ENCODE measurements around the gene PPA2. TPM values are rescaled to one million over a fixed set of nuclear protein-coding genes. Genes with fewer than 3 reads are reported as not detected.

The PPA2 gene
- total and polyA plus RNA-seq, 10 of the 15 experiments (the other 5 are each of a cell fraction or from before 2014, with no cell fraction given): 93.8 to 293 (median 146) TPM

- ChIA-PET SMC1A (ENCODE audit: uncharacterized antibody, unreplicated experiment) (no interaction called here), RAD21 (ENCODE audit: unreplicated experiment) (no interaction called here), POLR2A (no interaction called here), CTCF (no interaction called here)
- TF ChIP-seq KLF5 (IDR thresholded peaks at IDR 0.05; ENCODE audit: partially characterized antibody) (no peak), NFYB (IDR thresholded peaks at IDR 0.05; ENCODE audit: insufficient read depth, low read depth, low read length) (no peak), ZSCAN29 (IDR thresholded peaks at IDR 0.05) (no peak), IRF4 (IDR thresholded peaks at IDR 0.05; ENCODE audit: low read depth, low read length) (no peak), NR2F1 (conservative IDR thresholded peaks at IDR 0.05) (no peak), CUX1 (IDR thresholded peaks at IDR 0.05; ENCODE audit: insufficient replicate concordance, low read depth, low read length) (no peak), SUPT20H (IDR thresholded peaks at IDR 0.05; ENCODE audit: borderline replicate concordance, control insufficient read depth, low read depth, low read length) (no peak), ATF7 (IDR thresholded peaks at IDR 0.05; ENCODE audit: low read depth) (no peak), NFXL1 (IDR thresholded peaks at IDR 0.05; ENCODE audit: borderline replicate concordance) (no peak)
- TF ChIP-seq, protein P1, sequence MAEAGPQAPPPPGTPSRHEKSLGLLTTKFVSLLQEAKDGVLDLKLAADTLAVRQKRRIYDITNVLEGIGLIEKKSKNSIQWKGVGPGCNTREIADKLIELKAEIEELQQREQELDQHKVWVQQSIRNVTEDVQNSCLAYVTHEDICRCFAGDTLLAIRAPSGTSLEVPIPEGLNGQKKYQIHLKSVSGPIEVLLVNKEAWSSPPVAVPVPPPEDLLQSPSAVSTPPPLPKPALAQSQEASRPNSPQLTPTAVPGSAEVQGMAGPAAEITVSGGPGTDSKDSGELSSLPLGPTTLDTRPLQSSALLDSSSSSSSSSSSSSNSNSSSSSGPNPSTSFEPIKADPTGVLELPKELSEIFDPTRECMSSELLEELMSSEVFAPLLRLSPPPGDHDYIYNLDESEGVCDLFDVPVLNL (IDR thresholded peaks at IDR 0.05; ENCODE audit: low read depth, low read length): no peak
- TF ChIP-seq, protein P2, sequence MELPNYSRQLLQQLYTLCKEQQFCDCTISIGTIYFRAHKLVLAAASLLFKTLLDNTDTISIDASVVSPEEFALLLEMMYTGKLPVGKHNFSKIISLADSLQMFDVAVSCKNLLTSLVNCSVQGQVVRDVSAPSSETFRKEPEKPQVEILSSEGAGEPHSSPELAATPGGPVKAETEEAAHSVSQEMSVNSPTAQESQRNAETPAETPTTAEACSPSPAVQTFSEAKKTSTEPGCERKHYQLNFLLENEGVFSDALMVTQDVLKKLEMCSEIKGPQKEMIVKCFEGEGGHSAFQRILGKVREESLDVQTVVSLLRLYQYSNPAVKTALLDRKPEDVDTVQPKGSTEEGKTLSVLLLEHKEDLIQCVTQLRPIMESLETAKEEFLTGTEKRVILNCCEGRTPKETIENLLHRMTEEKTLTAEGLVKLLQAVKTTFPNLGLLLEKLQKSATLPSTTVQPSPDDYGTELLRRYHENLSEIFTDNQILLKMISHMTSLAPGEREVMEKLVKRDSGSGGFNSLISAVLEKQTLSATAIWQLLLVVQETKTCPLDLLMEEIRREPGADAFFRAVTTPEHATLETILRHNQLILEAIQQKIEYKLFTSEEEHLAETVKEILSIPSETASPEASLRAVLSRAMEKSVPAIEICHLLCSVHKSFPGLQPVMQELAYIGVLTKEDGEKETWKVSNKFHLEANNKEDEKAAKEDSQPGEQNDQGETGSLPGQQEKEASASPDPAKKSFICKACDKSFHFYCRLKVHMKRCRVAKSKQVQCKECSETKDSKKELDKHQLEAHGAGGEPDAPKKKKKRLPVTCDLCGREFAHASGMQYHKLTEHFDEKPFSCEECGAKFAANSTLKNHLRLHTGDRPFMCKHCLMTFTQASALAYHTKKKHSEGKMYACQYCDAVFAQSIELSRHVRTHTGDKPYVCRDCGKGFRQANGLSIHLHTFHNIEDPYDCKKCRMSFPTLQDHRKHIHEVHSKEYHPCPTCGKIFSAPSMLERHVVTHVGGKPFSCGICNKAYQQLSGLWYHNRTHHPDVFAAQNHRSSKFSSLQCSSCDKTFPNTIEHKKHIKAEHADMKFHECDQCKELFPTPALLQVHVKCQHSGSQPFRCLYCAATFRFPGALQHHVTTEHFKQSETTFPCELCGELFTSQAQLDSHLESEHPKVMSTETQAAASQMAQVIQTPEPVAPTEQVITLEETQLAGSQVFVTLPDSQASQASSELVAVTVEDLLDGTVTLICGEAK (IDR thresholded peaks at IDR 0.05; ENCODE audit: borderline replicate concordance): no peak
- TF ChIP-seq, protein P3, sequence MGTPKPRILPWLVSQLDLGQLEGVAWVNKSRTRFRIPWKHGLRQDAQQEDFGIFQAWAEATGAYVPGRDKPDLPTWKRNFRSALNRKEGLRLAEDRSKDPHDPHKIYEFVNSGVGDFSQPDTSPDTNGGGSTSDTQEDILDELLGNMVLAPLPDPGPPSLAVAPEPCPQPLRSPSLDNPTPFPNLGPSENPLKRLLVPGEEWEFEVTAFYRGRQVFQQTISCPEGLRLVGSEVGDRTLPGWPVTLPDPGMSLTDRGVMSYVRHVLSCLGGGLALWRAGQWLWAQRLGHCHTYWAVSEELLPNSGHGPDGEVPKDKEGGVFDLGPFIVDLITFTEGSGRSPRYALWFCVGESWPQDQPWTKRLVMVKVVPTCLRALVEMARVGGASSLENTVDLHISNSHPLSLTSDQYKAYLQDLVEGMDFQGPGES (IDR thresholded peaks at IDR 0.05): no peak
- H3K4me3 ChIP-seq: no peak overlapping the region
- in situ Hi-C loops (cut with MboI): no loop called here
- H4K20me1 ChIP-seq (ENCODE audit: control insufficient read depth, insufficient read depth): no peaks in the 10 kb centered on the region
- H2AFZ ChIP-seq (ENCODE audit: control insufficient read depth, low read depth, low read length): no peak overlapping the region
- H3K4me1 ChIP-seq (ENCODE audit: control insufficient read depth, insufficient read depth, low read length): no peaks in the 10 kb centered on the region
- no TSS peak for BruUV-seq (replicated peaks)
- intact Hi-C loops (cut with micrococcal nuclease; ENCODE audit: unreplicated experiment): no loop called here
- H3K9ac ChIP-seq (ENCODE audit: control insufficient read depth, insufficient read depth, low read length): no peak overlapping the region
- H3K4me2 ChIP-seq (ENCODE audit: control insufficient read depth, insufficient read depth): no peak overlapping the region
- H3K27ac ChIP-seq (ENCODE audit: control insufficient read depth, insufficient read depth): no peak overlapping the region
- peaks cover 0 to 18% of the 10 kb centered on the region in 2 experiments; a peak in 2 of 4 replicates for H3K36me3 ChIP-seq (ENCODE audit: control insufficient read depth in 2 of 2, insufficient read depth in 2 of 2, low read length in 1 of 2)
- DNase-seq (ENCODE audit: low read depth, low spot score) (no peak), ATAC-seq (no peak), FAIRE-seq (no peak)
- peaks cover 6% of the 10 kb centered on the region for H3K9me3 ChIP-seq (replicated peaks; ENCODE audit: control insufficient read depth, insufficient read depth, low read length)
- H3K27me3 ChIP-seq (replicated peaks in 1 of 2; ENCODE audit: control insufficient read depth in 2 of 2, insufficient read depth in 2 of 2, low read length in 1 of 2): no peaks in the 10 kb centered on the region
- H3K79me2 ChIP-seq (ENCODE audit: control insufficient read depth, insufficient read depth, low read length): no peaks in the 10 kb centered on the region
Measured at GRCh38 chr4:105436414-105436813, 37.4 kb downstream of the PPA2 start.

Measured in GM12878 (cell line).